Prostate gland (tissue), 2 donors: ENCODE measurements around the gene G6PC3. TPM values are rescaled to one million over a fixed set of nuclear protein-coding genes. Genes with fewer than 3 reads are reported as not detected.

Experiments
- DNase-seq: peaks from one replicate; pipeline ENCODE4 v3.0.0-alpha.2; 2019; ENCODE audit warnings: low spot score
- H3K27ac ChIP-seq, 2 donors: fragments of 200-600 bp; sonication (generic); 2 replicates each; pipeline ENCODE4 v1.5.1; 2017 to 2019
- H3K27me3 ChIP-seq: fragments of 200-600 bp; sonication (generic); replicated peaks from 2 replicates; pipeline ENCODE4 v1.5.1; 2019; ENCODE audit not compliant: insufficient read depth
- H3K36me3 ChIP-seq, 2 donors: fragments of 200-600 bp; sonication (generic); 1 replicate in 1 of 2; 2 replicates in 1 of 2; pipeline versions ENCODE4 v1.5.1 to v1.8.1; 2017 to 2019
- H3K4me1 ChIP-seq: fragments of 200-600 bp; sonication (generic); replicated peaks from 2 replicates; pipeline ENCODE4 v1.5.1; 2019
- H3K4me3 ChIP-seq, 2 donors: fragments of 200-600 bp; sonication (generic); 2 replicates each; pipeline ENCODE4 v1.5.1; 2017 to 2019
- H3K9me3 ChIP-seq: fragments of 200-600 bp; sonication (generic); 2 replicates; pipeline ENCODE4 v1.5.1; 2017
- POLR2A ChIP-seq: fragments of 450-650 bp; IDR thresholded peaks from one replicate; pipeline ENCODE4 v1.6.1; 2016; ENCODE audit warnings: antibody characterized with exemption, mild to moderate bottlenecking
- POLR2AphosphoS5 ChIP-seq: sonication (generic); formaldehyde crosslinking; IDR thresholded peaks from one replicate; pipeline ENCODE4 v1.6.1; 2017; ENCODE audit warnings: antibody characterized with exemption
- WGBS: methylation state at CpG from one replicate; pipeline ENCODE4 v1.1.5; 2018; 5-methylcytosine and 5-hydroxymethylcytosine counted together
- intact Hi-C: fragments of 100-400 bp; cut with DNase I; formaldehyde crosslinking; loops from one replicate; pipeline ENCODE4 v1.14.2; 2022
- total RNA-seq, 2 donors: library from RNA; depleted of rRNA; stranded (reverse); fragments of >200 nt; gene quantifications; one replicate each; pipeline ENCODE4 v1.1.0, GENCODE V29; 2016
- TF ChIP-seq, protein P1 (sequence below), 4 experiments: fragments of 200-600 bp in 2 of 4; fragments of 450-650 bp in 2 of 4; sonication (generic) in 2 of 4; IDR thresholded peaks; 1 replicate in 3 of 4; 2 replicates in 1 of 4; pipeline ENCODE4 v1.5.1; 2016 to 2019; ENCODE audit warnings: antibody characterized with exemption in 4 of 4, mild to moderate bottlenecking in 2 of 4, moderate library complexity in 2 of 4

Gene G6PC3
- total RNA-seq, 2 donors from 2014 or later, result 68.9 to 84.8 TPM

DNA sequence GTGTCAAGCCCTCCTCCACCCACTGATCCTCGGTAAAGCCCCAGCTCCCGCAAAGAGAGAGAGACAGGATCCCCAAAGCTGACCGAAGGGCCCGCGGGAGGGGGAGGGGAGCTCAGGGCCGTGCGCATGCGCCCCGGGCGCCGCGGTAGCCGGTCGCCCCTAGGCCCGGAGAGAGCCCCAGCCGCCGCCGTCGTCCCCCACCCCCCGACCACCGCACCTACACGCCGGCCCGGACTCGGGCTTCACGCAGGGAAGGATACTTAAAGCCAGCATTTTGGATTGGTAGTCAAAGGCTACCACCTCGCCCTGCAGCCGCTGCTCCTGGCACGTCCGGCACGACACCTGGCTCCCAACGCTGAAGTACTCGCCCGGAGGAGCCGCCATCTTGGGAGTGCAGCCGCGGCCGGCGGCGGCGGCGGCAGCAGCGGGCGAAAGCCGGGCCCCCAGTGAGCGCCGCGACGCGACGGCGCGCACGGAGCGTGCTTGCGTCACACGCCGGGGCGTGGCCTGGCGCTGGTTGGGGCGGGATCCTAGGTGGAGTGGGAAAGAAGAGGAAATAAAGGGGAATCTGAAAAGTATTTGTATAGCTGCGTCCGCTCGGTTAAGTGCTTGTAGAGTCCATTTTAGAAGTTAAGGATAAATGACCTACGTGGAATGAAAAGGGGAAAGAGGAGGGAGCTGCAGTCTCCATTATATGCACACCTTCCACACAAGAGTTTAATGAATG is 4.2 kb upstream of the G6PC3 start, which contains the start of gene LSM12:
LSM12 (minus strand) TSS at position 468 of the 727 bp plus-strand sequence; CDS start at position 384, 84 bp downstream.
- Histone ChIP-seq H3K4me1 (peaks cover 8% of the 10 kb centered on the region), H3K27ac (peak within 1 kb of the TSS; percentile 93), H3K9me3 (no peaks in the 10 kb centered on the region), H3K4me3 (peak within 1 kb of the TSS; percentile 66 to 74), H3K36me3 (no peaks in the 10 kb centered on the region), H3K27me3 (no peaks in the 10 kb centered on the region)
- DNase-seq, result peak; percentile 79
- 0% methylated on average over 65 of the region's 65 CpGs for WGBS
- TF ChIP-seq, protein P1, sequence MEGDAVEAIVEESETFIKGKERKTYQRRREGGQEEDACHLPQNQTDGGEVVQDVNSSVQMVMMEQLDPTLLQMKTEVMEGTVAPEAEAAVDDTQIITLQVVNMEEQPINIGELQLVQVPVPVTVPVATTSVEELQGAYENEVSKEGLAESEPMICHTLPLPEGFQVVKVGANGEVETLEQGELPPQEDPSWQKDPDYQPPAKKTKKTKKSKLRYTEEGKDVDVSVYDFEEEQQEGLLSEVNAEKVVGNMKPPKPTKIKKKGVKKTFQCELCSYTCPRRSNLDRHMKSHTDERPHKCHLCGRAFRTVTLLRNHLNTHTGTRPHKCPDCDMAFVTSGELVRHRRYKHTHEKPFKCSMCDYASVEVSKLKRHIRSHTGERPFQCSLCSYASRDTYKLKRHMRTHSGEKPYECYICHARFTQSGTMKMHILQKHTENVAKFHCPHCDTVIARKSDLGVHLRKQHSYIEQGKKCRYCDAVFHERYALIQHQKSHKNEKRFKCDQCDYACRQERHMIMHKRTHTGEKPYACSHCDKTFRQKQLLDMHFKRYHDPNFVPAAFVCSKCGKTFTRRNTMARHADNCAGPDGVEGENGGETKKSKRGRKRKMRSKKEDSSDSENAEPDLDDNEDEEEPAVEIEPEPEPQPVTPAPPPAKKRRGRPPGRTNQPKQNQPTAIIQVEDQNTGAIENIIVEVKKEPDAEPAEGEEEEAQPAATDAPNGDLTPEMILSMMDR (IDR thresholded peaks at IDR 0.05), result peak in 2 of 4 experiments; percentile 4 to 26
- TF ChIP-seq POLR2A (peak; percentile 79), POLR2AphosphoS5 (peak; percentile 72)
- intact Hi-C loops, result no loop called here

- H3K9me3 ChIP-seq, result no peaks in the 10 kb centered on the region
- WGBS, result 87% methylated on average over 9 of the region's 9 CpGs
- peaks cover 14% of the 10 kb centered on the region for H3K4me1 ChIP-seq
- no peak overlapping the region for H3K4me3 ChIP-seq
- no peaks in the 10 kb centered on the region for H3K27me3 ChIP-seq
- DNase-seq, result no peak
- no peaks in the 10 kb centered on the region for H3K36me3 ChIP-seq
- peak overlapping the region in 1 of 2 donors; percentile 93 for H3K27ac ChIP-seq
- intact Hi-C loops, result no loop called here
- TF ChIP-seq, protein P1 (IDR thresholded peaks at IDR 0.05), result no peak
- TF ChIP-seq POLR2AphosphoS5 (no peak), POLR2A (no peak)
Measured at GRCh38 chr17:44067545-44067940, 3.0 kb upstream of the G6PC3 start.

GRCh38 chr17:44069974-44070454 is 521 bp upstream of the G6PC3 start:
- no peak for DNase-seq
- Histone ChIP-seq H3K36me3 (no peaks in the 10 kb centered on the region), H3K9me3 (no peaks in the 10 kb centered on the region), H3K27ac (peak overlapping the region; percentile 85 to 89), H3K4me1 (peaks cover 14% of the 10 kb centered on the region), H3K27me3 (no peaks in the 10 kb centered on the region), H3K4me3 (peak overlapping the region; percentile 52 to 75)
- TF ChIP-seq, protein P1 (IDR thresholded peaks at IDR 0.05), result no peak
- no peak for TF ChIP-seq POLR2A
- TF ChIP-seq POLR2AphosphoS5, result no peak
- WGBS, result 12% methylated on average over 7 of the region's 7 CpGs
- intact Hi-C loops, result loop anchor here (1.0 kb wide), 1 partner anchor 53 kb away; the partner anchor contains the start of gene HDAC5

DNA sequence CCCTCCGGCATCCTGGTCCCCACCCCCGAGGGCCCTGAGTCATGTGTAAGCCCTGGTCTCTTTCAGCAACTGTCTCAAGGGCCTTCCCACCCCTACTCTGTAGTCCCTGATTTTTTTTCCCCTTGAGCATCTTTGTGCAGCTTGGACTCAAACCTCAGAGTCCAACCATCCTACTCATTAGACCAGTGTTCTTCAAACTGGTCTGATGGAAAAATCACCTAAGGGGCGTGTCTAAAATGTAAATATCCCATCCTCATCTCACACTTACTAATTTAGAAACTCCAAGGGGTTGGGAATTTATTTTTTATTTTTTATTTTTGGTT is 624 bp downstream of the G6PC3 start:
- H3K4me3 ChIP-seq, result peak overlapping the region; percentile 52 to 75
- no peaks in the 10 kb centered on the region for H3K36me3 ChIP-seq
- H3K27me3 ChIP-seq, result no peaks in the 10 kb centered on the region
- no peaks in the 10 kb centered on the region for H3K9me3 ChIP-seq
- TF ChIP-seq POLR2A (no peak), POLR2AphosphoS5 (no peak)
- TF ChIP-seq, protein P1 (IDR thresholded peaks at IDR 0.05), result no peak
- H3K4me1 ChIP-seq, result peaks cover 19% of the 10 kb centered on the region
- under 1% methylated on average over 3 of the region's 3 CpGs for WGBS
- intact Hi-C loops, result no loop called here
- DNase-seq, result no peak
- peak overlapping the region; percentile 85 to 89 for H3K27ac ChIP-seq

GRCh38 chr17:44071772-44072171 is 1.2 kb downstream of the G6PC3 start:
- no peaks in the 10 kb centered on the region for H3K9me3 ChIP-seq
- intact Hi-C loops, result no loop called here
- H3K4me3 ChIP-seq, result peak overlapping the region in 1 of 2 donors; percentile 75
- TF ChIP-seq POLR2A (no peak), POLR2AphosphoS5 (no peak)
- TF ChIP-seq, protein P1 (IDR thresholded peaks at IDR 0.05), result no peak
- WGBS, result 18% methylated on average over 2 of the region's 2 CpGs
- H3K36me3 ChIP-seq, result no peaks in the 10 kb centered on the region
- peak overlapping the region; percentile 85 to 89 for H3K27ac ChIP-seq
- no peaks in the 10 kb centered on the region for H3K27me3 ChIP-seq
- no peak for DNase-seq
- peaks cover 23% of the 10 kb centered on the region for H3K4me1 ChIP-seq
